ENCODE data around the gene CX3CL1. TPM values are rescaled to one million over a fixed set of nuclear protein-coding genes. Genes with fewer than 3 reads are reported as not detected.

CX3CL1 gene
- total and polyA plus RNA-seq, 7 donors = 3.3 to 13.5 (median 6.2) TPM

GRCh38 chr16:57361404-57361803, 10.9 kb upstream of the CX3CL1 start:
- intact Hi-C loops (cut with DNase I) = no loop called here
- Histone ChIP-seq H3K27ac (no peak overlapping the region), H3K27me3 (ENCODE audit: insufficient read depth in 3 of 3, low read length in 2 of 3) (no peaks in the 10 kb centered on the region), H3K4me1 (no peaks in the 10 kb centered on the region), H3K36me3 (ENCODE audit: insufficient read depth in 1 of 2, low read depth in 1 of 2) (no peaks in the 10 kb centered on the region), H3K4me3 (no peak overlapping the region), H3K9me3 (no peaks in the 10 kb centered on the region)
- ATAC-seq (no peak), DNase-seq (no peak)
- 58 to 70% (median 69%) methylated on average over 4 of the region's 4 CpGs for WGBS, 3 donors
- no peak for TF ChIP-seq CTCF (IDR thresholded peaks at IDR 0.05)

GRCh38 chr16:57364143-57364542, 8.1 kb upstream of the CX3CL1 start:
- ATAC-seq (no peak), DNase-seq (no peak)
- H3K4me3 ChIP-seq = no peak overlapping the region
- 73 to 86% (median 82%) methylated on average over 3 of the region's 3 CpGs for WGBS, 3 donors
- H3K4me1 ChIP-seq = no peaks in the 10 kb centered on the region
- peaks cover 0 to 1% (median 0%) of the 10 kb centered on the region in 3 donors for H3K27me3 ChIP-seq (ENCODE audit: insufficient read depth in 3 of 3, low read length in 2 of 3)
- intact Hi-C loops (cut with DNase I) = no loop called here
- H3K36me3 ChIP-seq (ENCODE audit: insufficient read depth in 1 of 2, low read depth in 1 of 2) = no peaks in the 10 kb centered on the region
- H3K27ac ChIP-seq = no peak overlapping the region
- no peaks in the 10 kb centered on the region for H3K9me3 ChIP-seq
- no peak for TF ChIP-seq CTCF (IDR thresholded peaks at IDR 0.05)

- H3K9me3 ChIP-seq = no peaks in the 10 kb centered on the region
- DNase-seq (no peak), ATAC-seq (peak in 1 of 4 donors; percentile 35)
- H3K4me3 ChIP-seq = no peak overlapping the region
- no peak overlapping the region for H3K27ac ChIP-seq
- H3K27me3 ChIP-seq (ENCODE audit: insufficient read depth in 3 of 3, low read length in 2 of 3) = peaks cover 0 to 7% (median 0%) of the 10 kb centered on the region in 3 donors
- no peaks in the 10 kb centered on the region for H3K36me3 ChIP-seq (ENCODE audit: insufficient read depth in 1 of 2, low read depth in 1 of 2)
- H3K4me1 ChIP-seq = no peaks in the 10 kb centered on the region
- no peak for TF ChIP-seq CTCF (IDR thresholded peaks at IDR 0.05)
- intact Hi-C loops (cut with DNase I) = no loop called here
- 53 to 65% (median 58%) methylated on average over 6 of the region's 6 CpGs for WGBS, 3 donors
Observed at GRCh38 chr16:57366544-57367040, 5.7 kb upstream of the CX3CL1 start.

GRCh38 chr16:57367116-57367752, 5.1 kb upstream of the CX3CL1 start:
- no peaks in the 10 kb centered on the region for H3K9me3 ChIP-seq
- H3K27ac ChIP-seq = peak overlapping the region; percentile 36
- no peak for TF ChIP-seq CTCF (IDR thresholded peaks at IDR 0.05)
- H3K4me3 ChIP-seq = no peak overlapping the region
- WGBS, 3 donors = 62 to 66% (median 62%) methylated on average over 7 of the region's 7 CpGs
- H3K27me3 ChIP-seq (ENCODE audit: insufficient read depth in 3 of 3, low read length in 2 of 3) = peaks cover 0 to 7% (median 2%) of the 10 kb centered on the region in 3 donors
- H3K4me1 ChIP-seq = no peaks in the 10 kb centered on the region
- ATAC-seq = peak in 3 of 4 donors; percentile 37 to 50 (median 44)
- H3K36me3 ChIP-seq (ENCODE audit: insufficient read depth in 1 of 2, low read depth in 1 of 2) = no peaks in the 10 kb centered on the region
- no peak for DNase-seq
- intact Hi-C loops (cut with DNase I) = no loop called here

Measured in psoas muscle (tissue), 8 donors.